ENCODE data around the gene PELO.
"Not testable (repeated sequence)": the region's sequence is repeated elsewhere in the genome, so short reads cannot be mapped to it uniquely, and the experiment has no call there.

PELO gene

DNA sequence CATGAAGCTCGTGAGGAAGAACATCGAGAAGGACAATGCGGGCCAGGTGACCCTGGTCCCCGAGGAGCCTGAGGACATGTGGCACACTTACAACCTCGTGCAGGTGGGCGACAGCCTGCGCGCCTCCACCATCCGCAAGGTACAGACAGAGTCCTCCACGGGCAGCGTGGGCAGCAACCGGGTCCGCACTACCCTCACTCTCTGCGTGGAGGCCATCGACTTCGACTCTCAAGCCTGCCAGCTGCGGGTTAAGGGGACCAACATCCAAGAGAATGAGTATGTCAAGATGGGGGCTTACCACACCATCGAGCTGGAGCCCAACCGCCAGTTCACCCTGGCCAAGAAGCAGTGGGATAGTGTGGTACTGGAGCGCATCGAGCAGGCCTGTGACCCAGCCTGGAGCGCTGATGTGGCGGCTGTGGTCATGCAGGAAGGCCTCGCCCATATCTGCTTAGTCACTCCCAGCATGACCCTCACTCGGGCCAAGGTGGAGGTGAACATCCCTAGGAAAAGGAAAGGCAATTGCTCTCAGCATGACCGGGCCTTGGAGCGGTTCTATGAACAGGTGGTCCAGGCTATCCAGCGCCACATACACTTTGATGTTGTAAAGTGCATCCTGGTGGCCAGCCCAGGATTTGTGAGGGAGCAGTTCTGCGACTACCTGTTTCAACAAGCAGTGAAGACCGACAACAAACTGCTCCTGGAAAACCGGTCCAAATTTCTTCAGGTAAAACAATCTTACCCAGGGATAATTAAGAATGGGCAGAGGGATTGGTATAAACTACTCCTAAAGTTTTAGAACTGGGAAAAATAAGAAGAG is 12.9 kb downstream of the PELO start:
- DNase-seq (ENCODE audit: low spot score), result peak; percentile 59

DNA sequence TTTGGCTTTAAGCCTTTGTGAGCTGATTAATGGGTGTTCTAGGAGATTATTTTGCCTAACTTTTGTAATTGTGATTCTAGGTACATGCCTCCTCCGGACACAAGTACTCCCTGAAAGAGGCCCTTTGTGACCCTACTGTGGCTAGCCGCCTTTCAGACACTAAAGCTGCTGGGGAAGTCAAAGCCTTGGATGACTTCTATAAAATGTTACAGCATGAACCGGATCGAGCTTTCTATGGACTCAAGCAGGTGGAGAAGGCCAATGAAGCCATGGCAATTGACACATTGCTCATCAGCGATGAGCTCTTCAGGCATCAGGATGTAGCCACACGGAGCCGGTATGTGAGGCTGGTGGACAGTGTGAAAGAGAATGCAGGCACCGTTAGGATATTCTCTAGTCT is 13.6 kb downstream of the PELO start:
- DNase-seq (ENCODE audit: low spot score), result peak; percentile 21

GRCh38 chr5:52802272-52802973 is 14.7 kb downstream of the PELO start:
- no peak for DNase-seq (ENCODE audit: low spot score)

DNA sequence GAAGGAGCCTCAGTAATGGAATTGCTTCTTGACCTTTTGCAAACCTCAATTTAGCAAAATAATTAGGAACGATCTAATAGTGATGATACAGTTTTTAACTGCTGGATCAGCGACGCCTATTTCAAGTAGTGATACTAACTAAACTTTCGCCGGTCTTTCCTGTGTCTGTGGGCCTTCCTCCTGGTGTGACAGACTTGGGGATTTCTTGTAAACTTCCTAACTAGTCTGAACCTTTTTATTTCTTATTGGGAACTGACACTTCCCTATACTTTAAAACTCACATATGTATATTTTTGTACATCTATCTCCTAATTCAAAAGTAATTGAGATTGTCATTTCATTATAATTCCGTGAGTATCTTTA is 15.2 kb downstream of the PELO start:
- DNase-seq (ENCODE audit: low spot score), result no peak

- no peak for DNase-seq (ENCODE audit: low spot score)
Measured at GRCh38 chr5:52804387-52804791, 16.7 kb downstream of the PELO start.

GRCh38 chr5:52804981-52805380 is 17.3 kb downstream of the PELO start:
- no peak for DNase-seq (ENCODE audit: low spot score)

DNA sequence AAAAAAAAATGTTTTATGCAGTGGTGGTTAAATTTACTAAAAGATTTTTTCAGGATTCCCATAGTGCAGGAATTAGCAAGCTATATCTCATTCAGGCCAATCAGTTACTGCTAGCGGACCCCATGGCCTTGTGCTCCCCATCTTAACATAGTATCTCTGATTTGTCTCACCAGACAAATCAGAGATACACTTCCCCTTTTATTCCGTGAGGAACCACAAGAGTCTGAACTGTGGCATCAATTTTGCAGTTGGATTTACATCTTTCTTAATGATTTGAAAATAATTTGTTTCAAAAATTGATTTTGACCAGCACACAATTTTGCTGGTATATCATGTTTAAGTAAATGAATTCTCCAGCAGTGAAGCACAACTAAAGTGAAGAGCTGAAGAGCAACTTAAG is 17.9 kb downstream of the PELO start:
- no peak for DNase-seq (ENCODE audit: low spot score)

- DNase-seq (ENCODE audit: low spot score), result no peak
Measured at GRCh38 chr5:52807037-52807436, 19.3 kb downstream of the PELO start.

DNA sequence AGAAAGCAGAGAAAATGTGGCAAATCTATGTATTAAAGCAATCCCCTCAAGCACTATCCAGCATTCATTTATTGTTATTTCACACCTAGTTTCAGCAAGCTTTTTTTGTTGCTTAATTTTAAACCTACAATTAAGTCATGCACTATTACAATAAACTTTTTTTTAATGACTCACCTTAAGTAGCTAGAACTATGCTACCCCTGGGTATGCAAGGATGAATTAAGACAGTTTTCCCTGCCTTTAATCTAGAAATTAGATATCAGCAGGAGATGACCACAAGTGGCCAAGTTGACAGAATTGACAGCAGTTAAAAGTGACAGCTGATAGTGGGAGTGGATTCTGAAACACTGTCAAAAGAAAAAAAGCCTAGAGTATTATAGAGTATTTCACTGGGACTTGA is 20.0 kb downstream of the PELO start:
- DNase-seq (ENCODE audit: low spot score), result no peak

DNA sequence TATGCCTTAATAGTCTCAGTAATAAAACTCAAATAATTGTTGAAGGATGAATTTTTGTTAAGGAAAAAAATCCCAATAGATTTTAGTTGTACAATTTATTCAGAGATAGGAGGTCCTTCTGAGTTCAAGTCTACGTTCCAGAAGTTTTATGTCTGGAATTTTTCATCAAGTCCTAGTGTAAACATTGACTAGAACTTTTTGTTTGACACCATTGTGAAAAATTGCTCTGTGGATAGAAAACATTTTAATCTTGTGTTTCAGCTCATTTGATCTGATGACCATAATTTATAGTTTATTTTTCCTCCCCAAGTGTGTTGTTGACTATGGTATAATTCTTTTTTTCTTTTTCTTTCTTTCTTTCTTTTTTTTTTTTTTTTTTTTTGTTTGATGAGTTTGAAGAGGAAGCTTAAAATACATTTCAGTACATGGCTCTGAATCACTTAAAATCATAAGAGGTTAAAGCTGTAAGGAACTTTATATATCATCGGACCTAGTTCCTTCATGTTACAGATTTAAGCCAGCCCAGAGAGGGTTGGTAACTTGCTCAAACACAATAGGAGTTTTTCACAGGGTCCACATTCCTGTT is 20.7 kb downstream of the PELO start:
- no peak for DNase-seq (ENCODE audit: low spot score)

DNA sequence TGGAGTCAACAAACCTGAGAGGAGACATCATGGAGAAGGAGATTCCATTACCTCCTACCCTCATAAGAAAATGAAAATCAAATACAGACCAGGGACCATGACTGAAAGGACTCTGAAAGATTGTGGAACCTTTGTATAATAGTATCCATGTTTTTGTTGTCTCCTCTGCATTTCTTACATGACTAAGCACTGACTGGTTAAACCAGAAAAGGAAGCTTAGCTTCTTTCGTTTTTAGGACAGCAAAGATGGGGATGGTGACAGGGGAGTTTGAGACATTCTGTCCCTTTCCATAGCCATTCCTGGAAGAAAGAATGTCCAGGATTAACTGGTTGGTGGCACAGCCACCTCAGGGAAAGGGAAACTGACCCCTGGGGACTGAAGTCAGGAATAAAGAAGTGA is 22.2 kb downstream of the PELO start:
- no peak for DNase-seq (ENCODE audit: low spot score)

- no peak for DNase-seq (ENCODE audit: low spot score)
Measured at GRCh38 chr5:52810426-52810825, 22.7 kb downstream of the PELO start.

DNA sequence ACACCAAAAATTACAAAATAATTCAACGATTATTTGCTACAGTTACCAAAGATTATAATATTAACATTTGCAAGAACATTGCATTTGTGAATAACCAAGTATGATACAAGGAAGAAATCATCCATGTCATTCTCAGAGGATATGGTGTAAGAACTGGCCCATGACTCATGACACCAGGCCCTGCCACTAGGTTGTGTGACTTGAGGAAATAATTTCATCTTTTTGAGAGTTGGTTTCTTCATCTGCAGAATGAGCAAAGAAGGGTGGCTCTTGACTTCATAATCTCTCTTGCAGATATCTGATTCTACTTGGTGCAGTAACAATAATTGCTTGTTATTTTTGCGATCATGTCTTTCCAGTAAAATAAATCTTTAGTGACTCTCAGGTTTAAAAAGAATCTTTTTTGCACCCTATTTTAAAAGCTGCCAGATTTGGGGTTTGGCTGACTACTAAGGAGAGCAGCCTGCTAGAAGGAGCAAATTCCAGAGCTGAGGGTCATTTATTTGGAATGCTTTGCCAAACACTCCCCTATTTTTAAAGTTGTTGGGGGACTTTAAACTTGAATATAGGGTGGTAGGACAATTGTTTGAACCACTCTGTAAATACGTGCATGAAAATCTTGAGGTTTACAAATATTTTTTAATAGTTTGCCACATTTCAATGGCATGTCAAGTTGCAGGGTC is 23.5 kb downstream of the PELO start:
- no peak for DNase-seq (ENCODE audit: low spot score)

DNA sequence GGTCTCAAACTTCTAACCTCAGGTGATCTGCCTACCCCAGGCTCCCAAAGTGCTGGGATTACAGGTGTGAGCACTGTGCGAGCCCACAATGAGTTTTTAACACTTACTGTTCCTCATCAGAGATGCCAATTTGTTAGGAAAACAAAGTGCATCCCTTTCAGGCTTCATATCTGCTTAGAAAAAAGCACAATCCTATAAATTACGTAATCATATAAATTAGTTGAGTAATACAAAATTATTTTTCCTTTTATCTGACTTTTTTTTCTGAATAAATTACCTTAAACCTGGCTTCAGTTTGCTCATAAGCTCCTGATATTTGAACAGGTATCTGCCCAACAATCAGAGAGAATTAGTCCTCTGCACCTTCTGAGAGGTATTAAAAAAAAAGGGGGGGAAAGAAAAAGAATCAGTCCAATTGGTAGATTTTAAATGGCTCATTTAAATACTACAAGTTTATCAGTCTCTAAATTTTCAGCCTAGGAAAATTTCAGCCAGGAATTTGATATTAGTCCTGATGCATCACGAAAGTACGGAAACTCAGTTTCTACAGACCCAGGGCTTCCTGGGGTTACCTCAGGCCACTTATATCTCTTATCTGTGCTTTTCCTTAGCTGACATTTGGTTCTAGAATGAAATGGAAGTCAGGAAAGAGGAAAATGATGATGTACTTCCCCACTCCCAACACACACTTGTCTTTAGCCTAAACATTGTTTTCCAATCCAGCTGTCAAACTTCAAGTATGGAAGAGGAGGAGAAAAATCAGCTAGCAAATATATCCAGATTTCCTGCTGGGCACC is 26.8 kb downstream of the PELO start:
- no peak for DNase-seq (ENCODE audit: low spot score)

- no peak for DNase-seq (ENCODE audit: low spot score)
Measured at GRCh38 chr5:52817818-52818217, 30.1 kb downstream of the PELO start.

DNA sequence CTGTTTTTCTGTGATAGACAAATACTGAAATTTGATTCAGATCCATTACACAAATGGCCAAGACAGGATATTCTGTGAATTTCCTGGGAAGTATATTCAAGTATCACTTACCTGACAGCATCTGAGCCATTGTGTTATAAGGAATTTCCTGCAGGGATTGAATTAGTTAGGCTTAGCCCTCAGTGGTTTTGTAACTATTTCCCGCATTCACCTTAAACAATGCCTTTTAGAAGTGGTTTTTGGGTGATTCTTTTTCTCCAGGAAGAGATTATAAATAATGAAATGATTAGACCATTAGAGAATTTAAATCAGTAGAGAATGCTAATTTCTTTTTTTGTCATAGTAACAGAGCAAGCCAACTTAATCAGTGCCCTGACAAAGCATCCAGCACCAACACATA is 30.6 kb downstream of the PELO start:
- no peak for DNase-seq (ENCODE audit: low spot score)

DNA sequence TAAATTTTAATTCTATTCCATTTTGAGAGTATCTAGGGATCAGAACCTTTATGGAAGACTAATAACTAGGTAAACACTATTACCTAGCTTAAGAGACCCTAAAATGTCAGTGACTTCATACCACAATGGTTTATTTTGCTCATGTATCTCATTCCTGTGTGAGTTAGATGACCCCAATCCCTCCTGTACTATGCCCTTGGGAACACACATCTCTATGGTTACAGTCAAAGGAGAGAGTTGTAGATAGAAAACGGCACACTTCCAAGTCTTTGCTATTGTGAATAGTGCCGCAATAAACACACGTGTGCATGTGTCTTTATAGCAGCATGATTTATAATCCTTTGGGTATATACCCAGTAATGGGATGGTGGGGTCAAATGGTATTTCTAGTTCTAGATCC is 31.1 kb downstream of the PELO start:
- not testable (repeated sequence) for DNase-seq (ENCODE audit: low spot score)

GRCh38 chr5:52821901-52822300 is 34.2 kb downstream of the PELO start:
- DNase-seq (ENCODE audit: low spot score), result no peak

DNA sequence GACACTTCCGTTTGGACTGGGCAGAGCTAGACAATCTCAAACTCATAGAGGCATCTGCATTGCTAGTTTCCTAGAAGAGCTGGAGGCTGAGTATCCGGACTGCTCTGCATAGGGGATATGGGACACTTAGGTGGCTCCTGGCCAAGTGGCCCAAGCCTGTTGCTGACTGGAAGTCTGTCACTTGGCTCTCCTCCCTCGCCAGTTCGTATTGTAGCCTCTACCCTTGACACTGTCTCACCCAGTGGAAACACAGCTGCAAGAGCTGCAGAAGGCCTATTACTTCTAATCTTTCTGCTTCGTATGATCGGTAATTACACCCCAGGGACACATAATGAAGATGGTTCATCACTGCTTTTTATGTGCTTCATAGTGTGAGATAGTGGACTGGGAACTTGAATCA is 34.7 kb downstream of the PELO start:
- DNase-seq (ENCODE audit: low spot score), result no peak

DNA sequence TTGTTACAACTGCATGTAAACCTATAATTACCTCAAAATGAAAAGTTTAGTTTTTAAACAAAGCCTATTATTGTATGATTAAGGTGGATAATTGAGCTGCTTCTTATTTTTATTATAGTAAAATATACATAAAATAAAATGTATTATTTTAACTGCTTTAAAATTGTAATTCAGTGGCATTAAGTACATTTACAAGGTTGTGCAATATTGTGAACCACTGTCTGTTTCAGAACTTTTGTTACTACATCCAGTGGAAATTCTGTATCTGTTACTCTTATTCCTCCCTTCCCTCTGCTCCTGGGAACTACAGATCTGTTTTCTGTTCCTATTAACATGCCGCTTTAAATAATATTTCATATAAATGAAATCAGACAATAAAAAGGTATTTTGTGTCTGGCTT is 37.1 kb downstream of the PELO start:
- no peak for DNase-seq (ENCODE audit: low spot score)

DNA sequence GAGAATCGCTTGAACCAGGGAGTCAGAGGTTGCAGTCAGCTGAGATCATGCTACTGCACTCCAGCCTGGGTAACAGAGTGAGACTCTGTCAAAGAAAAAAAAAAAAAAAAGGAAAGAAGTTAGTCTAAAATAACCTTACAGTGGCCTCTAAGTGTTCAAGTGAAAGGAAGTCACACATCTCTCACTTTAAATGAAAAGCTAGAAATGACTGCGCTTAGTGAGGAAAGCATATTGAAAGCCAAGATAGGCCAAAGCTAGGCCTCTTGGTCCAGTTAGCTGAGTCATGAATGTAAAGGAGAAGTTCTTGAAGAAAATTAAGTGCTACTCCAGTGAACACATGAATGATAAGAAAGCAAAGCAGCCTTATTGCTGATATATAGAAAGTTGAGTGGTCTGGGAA is 38.1 kb downstream of the PELO start:
- no peak for DNase-seq (ENCODE audit: low spot score)

- no peak for DNase-seq (ENCODE audit: low spot score)
Measured at GRCh38 chr5:52827815-52828214, 40.1 kb downstream of the PELO start.

Data from SK-N-DZ (cell line).